Natural killer cell treated with Interleukin-12 subunit alpha and Interleukin-12 subunit beta and Interleukin-15 and Interleukin-18, amount 100 ng/mL, for 72 hours (primary cell): ENCODE results near the gene DNAH8. TPM values are rescaled to one million over a fixed set of nuclear protein-coding genes. Genes with fewer than 3 reads are reported as not detected.

Experiments
- total RNA-seq, 2 donors: library from RNA; stranded (reverse); gene quantifications; one replicate each; pipeline ENCODE4 v1.2.3, GENCODE V29; 2022

Gene DNAH8
- total RNA-seq, 2 donors from 2014 or later: 0.12 to 0.22 TPM

Other genes starting within 250 kb of the DNAH8 start
- 10 to 100 TPM; 27.7 to 34.2 TPM for gene BTBD9, start 75.4 kb upstream of the DNAH8 start, total RNA-seq
- 100 to 1,000 TPM in 1 of 2 donors, 10 to 100 TPM in 1; 83.4 to 127 TPM for gene GLO1, start 12.2 kb upstream of the DNAH8 start, total RNA-seq